Vagina (tissue), 2 donors: ENCODE measurements around the gene HAAO.

Experiments
- POLR2A ChIP-seq, 2 donors: fragments of 450-650 bp; IDR thresholded peaks; one replicate each; pipeline ENCODE4 v1.6.1; 2017; ENCODE audit warnings: antibody characterized with exemption in 2 of 2, mild to moderate bottlenecking in 2 of 2, moderate library complexity in 2 of 2
- POLR2AphosphoS5 ChIP-seq, 2 donors: sonication (generic); formaldehyde crosslinking; IDR thresholded peaks; one replicate each; pipeline ENCODE4 v1.9.0; 2017; ENCODE audit warnings: antibody characterized with exemption in 2 of 2, mild to moderate bottlenecking in 2 of 2, low read depth in 1 of 2; ENCODE audit not compliant: insufficient read depth in 1 of 2
- TF ChIP-seq, protein P1 (sequence below), 3 experiments: fragments of 450-650 bp in 2 of 3; fragments of 200-600 bp in 1 of 3; sonication (generic) in 1 of 3; IDR thresholded peaks; one replicate each; pipeline ENCODE4 v1.5.1; 2017 to 2019; ENCODE audit warnings: antibody characterized with exemption in 3 of 3, mild to moderate bottlenecking in 2 of 3, moderate library complexity in 2 of 3

DNA sequence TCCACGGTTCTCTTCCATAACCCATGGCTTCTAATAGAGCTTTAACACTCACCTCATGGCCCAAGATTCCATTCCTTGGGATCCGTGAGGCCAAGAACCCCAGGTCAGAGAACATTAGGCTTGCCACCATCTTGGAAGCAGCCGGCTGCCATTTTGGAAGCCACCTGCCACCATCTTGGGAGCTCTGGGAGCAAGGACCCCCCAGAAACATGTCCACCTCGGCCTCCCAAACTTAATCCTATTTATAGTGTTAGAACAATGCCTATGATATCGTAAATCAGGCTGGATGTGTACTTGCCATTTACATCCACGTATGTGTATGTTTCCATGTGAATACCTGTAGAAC is 39.9 kb upstream of the HAAO start:
- TF ChIP-seq POLR2AphosphoS5 (IDR thresholded peaks at IDR 0.05; ENCODE audit: insufficient read depth in 1 of 2, low read depth in 1 of 2), result no peak
- TF ChIP-seq, protein P1, sequence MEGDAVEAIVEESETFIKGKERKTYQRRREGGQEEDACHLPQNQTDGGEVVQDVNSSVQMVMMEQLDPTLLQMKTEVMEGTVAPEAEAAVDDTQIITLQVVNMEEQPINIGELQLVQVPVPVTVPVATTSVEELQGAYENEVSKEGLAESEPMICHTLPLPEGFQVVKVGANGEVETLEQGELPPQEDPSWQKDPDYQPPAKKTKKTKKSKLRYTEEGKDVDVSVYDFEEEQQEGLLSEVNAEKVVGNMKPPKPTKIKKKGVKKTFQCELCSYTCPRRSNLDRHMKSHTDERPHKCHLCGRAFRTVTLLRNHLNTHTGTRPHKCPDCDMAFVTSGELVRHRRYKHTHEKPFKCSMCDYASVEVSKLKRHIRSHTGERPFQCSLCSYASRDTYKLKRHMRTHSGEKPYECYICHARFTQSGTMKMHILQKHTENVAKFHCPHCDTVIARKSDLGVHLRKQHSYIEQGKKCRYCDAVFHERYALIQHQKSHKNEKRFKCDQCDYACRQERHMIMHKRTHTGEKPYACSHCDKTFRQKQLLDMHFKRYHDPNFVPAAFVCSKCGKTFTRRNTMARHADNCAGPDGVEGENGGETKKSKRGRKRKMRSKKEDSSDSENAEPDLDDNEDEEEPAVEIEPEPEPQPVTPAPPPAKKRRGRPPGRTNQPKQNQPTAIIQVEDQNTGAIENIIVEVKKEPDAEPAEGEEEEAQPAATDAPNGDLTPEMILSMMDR (IDR thresholded peaks at IDR 0.05), result no peak
- no peak for TF ChIP-seq POLR2A (IDR thresholded peaks at IDR 0.05)
